Heart right ventricle (tissue), 16 donors: ENCODE data around the gene HIKESHI. TPM values are rescaled to one million over a fixed set of nuclear protein-coding genes. Genes with fewer than 3 reads are reported as not detected.
A peak's percentile ranks its signal among the peaks of the same experiment; 100 is the strongest.

ENCODE experiments used
- ATAC-seq, 8 donors: fragments of 200-7000 bp; cut with Tn5 transposase; one replicate each; pipeline ENCODE4 v1.9.1; 2020; ENCODE audit warnings: mild to moderate bottlenecking in 8 of 8, moderate library complexity in 8 of 8, moderate number of reproducible peaks in 1 of 8
- DNase-seq, 2 donors: peaks; one replicate each; pipeline ENCODE4 v3.0.0-alpha.2; 2020
- H3K27ac ChIP-seq, 10 donors: fragments of 200-600 bp; sonication (generic) in 2 of 10; one replicate each; pipeline versions ENCODE4 v1.5.0 to v1.8.0; 2020 to 2022; ENCODE audit warnings: mild to moderate bottlenecking in 3 of 10
- H3K27me3 ChIP-seq, 7 donors: fragments of 200-600 bp; one replicate each; pipeline ENCODE4 v1.8.0; 2021 to 2022; ENCODE audit warnings: mild to moderate bottlenecking in 2 of 7
- H3K36me3 ChIP-seq, 9 donors: fragments of 200-600 bp; sonication (generic) in 1 of 9; one replicate each; pipeline versions ENCODE4 v1.5.0 to v1.8.0; 2020 to 2022; ENCODE audit warnings: mild to moderate bottlenecking in 2 of 9
- H3K4me1 ChIP-seq, 9 donors: fragments of 200-600 bp; sonication (generic) in 1 of 9; one replicate each; pipeline versions ENCODE4 v1.5.0 to v1.8.0; 2020 to 2022; ENCODE audit warnings: mild to moderate bottlenecking in 4 of 9
- H3K4me3 ChIP-seq, 10 donors: fragments of 200-600 bp; sonication (generic) in 2 of 10; one replicate each; pipeline versions ENCODE4 v1.5.0 to v1.8.0; 2020 to 2022; ENCODE audit warnings: mild to moderate bottlenecking in 7 of 10, moderate library complexity in 2 of 10
- H3K9me3 ChIP-seq, 11 donors: fragments of 200-600 bp in 10 of 11; sonication (generic) in 2 of 11; one replicate each; pipeline versions ENCODE4 v1.5.0 to v1.8.0; 2013 to 2022; ENCODE audit warnings: mild to moderate bottlenecking in 2 of 11, control low read depth in 1 of 11, moderate library complexity in 1 of 11
- CTCF ChIP-seq, 9 donors: fragments of 200-600 bp; sonication (generic) in 2 of 9; IDR thresholded peaks; one replicate each; pipeline versions ENCODE4 v1.5.0 to v1.8.0; 2021 to 2022; ENCODE audit warnings: antibody characterized with exemption in 9 of 9, mild to moderate bottlenecking in 5 of 9, moderate library complexity in 1 of 9
- WGBS, 2 donors: extraction: QIAGEN DNeasy Blood & Tissue Kit; methylation state at CpG; one replicate each; pipeline ENCODE4 v1.1.7; 2013; ENCODE audit warnings: inconsistent platforms in 1 of 2; 5-methylcytosine and 5-hydroxymethylcytosine counted together
- intact Hi-C, 10 donors: fragments of 100-400 bp; cut with DNase I; formaldehyde crosslinking; loops; one replicate each; pipeline versions ENCODE4 v1.11.1 to v1.14.2; 2022
- polyA plus RNA-seq, 2 donors: library from polyadenylated mRNA; stranded (reverse); fragments of 200-250 nt; gene quantifications; one replicate each; pipeline ENCODE4 v1.2.3, GENCODE V29; 2013
- total RNA-seq, 10 donors: library from RNA; stranded (reverse); fragmentation: NEBNext Ultra II Directional in 3 of 10; extraction: Animal tissue kit (Norgen Biotek cat#: 25700) in 3 of 10; gene quantifications; one replicate each; pipeline versions ENCODE4 v1.2.1 to v1.2.4, GENCODE V29; 2021 to 2023
- donor health status: Arrhythmogenic right ventricular cardiomyopathy.
- donor health status: ischemic (EF 13 %, LVEDD 7.1; RV severe dilation, severe dysfunction).
- donor health status: healthy with polysubstance abuse.
- donor health status: DM: no; HTN: yes; CAD: no.
- donor health status: DM: no; HTN: no; CAD: no.
- donor health status: ischemic (EF 25% LVEDD 6.9; RV normal size, moderate dysfunction).
- donor health status: ischemic (EF 25% LVEDD 5.7; RV mildly dilated, moderate dysfunction).
- donor health status: healthy.
- donor health status: DM: yes; HTN: yes; CAD: no.
- donor health status: Ischemic cardiomyopathy.
- donor health status: ischemic (EF 35%, LVEDD 5.7; RV mildly dilated, moderate dysfunction).
- donor health status: nonischemic (EF 11% LVEDD 7.7; RV severe dilation, severe dysfunction).
- donor health status: DM: yes; HTN: yes; CAD: no.
- donor health status: PGD.
- donor health status: ischemic (EF 29% LVEDD 5.4; RV normal size, mild dysfunction).
- donor health status: nonischemic (EF 23%, LVEDD 6.1; RV moderate dilation, normal function).

Gene HIKESHI
- total and polyA plus RNA-seq, 12 donors = 42.5 to 78.7 (median 47.1) TPM

- H3K4me3 ChIP-seq = peak overlapping the region in 6 of 10 donors; percentile 15 to 36 (median 32)
- DNase-seq = no peak
- intact Hi-C loops = no loop called here
- no peaks in the 10 kb centered on the region for H3K27me3 ChIP-seq
- no peak for TF ChIP-seq CTCF (IDR thresholded peaks at IDR 0.05)
- no peak for ATAC-seq
- H3K36me3 ChIP-seq = no peaks in the 10 kb centered on the region
- peaks cover 0 to 7% (median 0%) of the 10 kb centered on the region in 9 donors for H3K4me1 ChIP-seq
- H3K9me3 ChIP-seq = peaks cover 0 to 6% (median 0%) of the 10 kb centered on the region in 11 donors
- 16 to 29% methylated on average over 1 of the region's 1 CpG for WGBS, 2 donors
- H3K27ac ChIP-seq = no peak overlapping the region
Measured at GRCh38 chr11:86374069-86374468, 72.0 kb downstream of the HIKESHI start.

- no peaks in the 10 kb centered on the region for H3K36me3 ChIP-seq
- 6 to 8% methylated on average over 25 of the region's 25 CpGs for WGBS, 2 donors
- no peak for TF ChIP-seq CTCF (IDR thresholded peaks at IDR 0.05)
- intact Hi-C loops = no loop called here
- H3K4me3 ChIP-seq = peak within 1 kb of the TSS in 6 of 10 donors; percentile 15 to 36 (median 32)
- peaks cover 0 to 6% (median 0%) of the 10 kb centered on the region in 11 donors for H3K9me3 ChIP-seq
- no peak within 1 kb of the TSS for H3K27ac ChIP-seq
- H3K4me1 ChIP-seq = peaks cover 0 to 7% (median 0%) of the 10 kb centered on the region in 9 donors
- DNase-seq (peak in 1 of 2 donors; percentile 13), ATAC-seq (peak in 2 of 8 donors; percentile 13 to 40)
- no peaks in the 10 kb centered on the region for H3K27me3 ChIP-seq
Measured at GRCh38 chr11:86374586-86374985, 72.5 kb downstream of the HIKESHI start, which contains the start of gene CCDC81. Gene CCDC81 (plus strand): TSS chr11:86374887. CDS start chr11:86375164, 277 bp downstream.

GRCh38 chr11:86377972-86378371 is 75.9 kb downstream of the HIKESHI start:
- DNase-seq = no peak
- no peak for ATAC-seq
- intact Hi-C loops = no loop called here

GRCh38 chr11:86380295-86381059 is 78.4 kb downstream of the HIKESHI start:
- TF ChIP-seq CTCF (IDR thresholded peaks at IDR 0.05) = no peak
- intact Hi-C loops = no loop called here
- no peaks in the 10 kb centered on the region for H3K27me3 ChIP-seq
- H3K36me3 ChIP-seq = no peaks in the 10 kb centered on the region
- H3K4me3 ChIP-seq = no peak overlapping the region
- peaks cover 0 to 6% (median 0%) of the 10 kb centered on the region in 11 donors for H3K9me3 ChIP-seq
- ATAC-seq (no peak), DNase-seq (no peak)
- no peaks in the 10 kb centered on the region for H3K4me1 ChIP-seq
- WGBS, 2 donors = 87 to 90% methylated on average over 2 of the region's 2 CpGs
- no peak overlapping the region for H3K27ac ChIP-seq

More at GRCh38 chr11:86377972-86378371, 75.9 kb downstream of the HIKESHI start:
- TF ChIP-seq CTCF (IDR thresholded peaks at IDR 0.05) = no peak
- Histone ChIP-seq H3K27me3 (no peaks in the 10 kb centered on the region), H3K4me3 (no peak overlapping the region), H3K36me3 (no peaks in the 10 kb centered on the region), H3K27ac (no peak overlapping the region), H3K4me1 (peaks cover 0 to 7% (median 0%) of the 10 kb centered on the region in 9 donors), H3K9me3 (peaks cover 0 to 6% (median 0%) of the 10 kb centered on the region in 11 donors)
